SK-N-MC (cell line): Measurements from ENCODE around the gene CD6.

Experiments used
- EZH2 ChIP-seq: fragments of 200-600 bp; sonication (generic); IDR thresholded peaks from one replicate; pipeline ENCODE4 v1.6.1; 2017; ENCODE audit warnings: antibody characterized with exemption
- FOXP2 ChIP-seq: optimal IDR thresholded peaks from 2 replicates; pipeline ENCODE3; 2011; ENCODE audit warnings: mild to moderate bottlenecking, moderate library complexity; ENCODE audit not compliant: insufficient read depth; ENCODE audit errors: extremely low read length, control extremely low read depth
- POLR2AphosphoS5 ChIP-seq: IDR thresholded peaks from 2 replicates; pipeline ENCODE4 v1.6.1; 2012; ENCODE audit warnings: mild to moderate bottlenecking, low read depth, low read length, borderline replicate concordance

- no peak for TF ChIP-seq EZH2
- TF ChIP-seq POLR2AphosphoS5: no peak
- no peak for TF ChIP-seq FOXP2
Observed at GRCh38 chr11:60985501-60985900, 14.0 kb downstream of the CD6 start.
